ENCODE results near the gene PDCL3.

Gene PDCL3

GRCh38 chr2:100612388-100613000, 49.7 kb downstream of the PDCL3 start:
- no peak for DNase-seq (ENCODE audit: low read depth, low spot score)
- no peak overlapping the region for H3K4me3 ChIP-seq (ENCODE audit: low read depth, low read length)
- in situ Hi-C loops (cut with HindIII; ENCODE audit: low sequenced_read_pairs): no loop called here
- no peak for TF ChIP-seq CTCF (IDR thresholded peaks at IDR 0.05; ENCODE audit: low read depth, low read length)

- DNase-seq (ENCODE audit: low read depth, low spot score): no peak
- in situ Hi-C loops (cut with HindIII; ENCODE audit: low sequenced_read_pairs): no loop called here
- TF ChIP-seq CTCF (IDR thresholded peaks at IDR 0.05; ENCODE audit: low read depth, low read length): no peak
- no peak overlapping the region for H3K4me3 ChIP-seq (ENCODE audit: low read depth, low read length)
Measured at GRCh38 chr2:100613719-100614118, 50.9 kb downstream of the PDCL3 start.

GRCh38 chr2:100614455-100615000, 51.7 kb downstream of the PDCL3 start:
- TF ChIP-seq CTCF (IDR thresholded peaks at IDR 0.05; ENCODE audit: low read depth, low read length): no peak
- DNase-seq (ENCODE audit: low read depth, low spot score): no peak
- in situ Hi-C loops (cut with HindIII; ENCODE audit: low sequenced_read_pairs): no loop called here
- H3K4me3 ChIP-seq (ENCODE audit: low read depth, low read length): no peak overlapping the region

- in situ Hi-C loops (cut with HindIII; ENCODE audit: low sequenced_read_pairs): no loop called here
- TF ChIP-seq CTCF (IDR thresholded peaks at IDR 0.05; ENCODE audit: low read depth, low read length): no peak
- DNase-seq (ENCODE audit: low read depth, low spot score): no peak
Measured at GRCh38 chr2:100615471-100615870, 52.7 kb downstream of the PDCL3 start.

GRCh38 chr2:100615886-100616285, 53.1 kb downstream of the PDCL3 start:
- no peak for DNase-seq (ENCODE audit: low read depth, low spot score)
- no peak overlapping the region for H3K4me3 ChIP-seq (ENCODE audit: low read depth, low read length)
- in situ Hi-C loops (cut with HindIII; ENCODE audit: low sequenced_read_pairs): no loop called here
- TF ChIP-seq CTCF (IDR thresholded peaks at IDR 0.05; ENCODE audit: low read depth, low read length): no peak

More at GRCh38 chr2:100615471-100615870, 52.7 kb downstream of the PDCL3 start:
- H3K4me3 ChIP-seq (ENCODE audit: low read depth, low read length): no peak overlapping the region

- DNase-seq (ENCODE audit: low read depth, low spot score): no peak
- TF ChIP-seq CTCF (IDR thresholded peaks at IDR 0.05; ENCODE audit: low read depth, low read length): no peak
- in situ Hi-C loops (cut with HindIII; ENCODE audit: low sequenced_read_pairs): no loop called here
- no peak overlapping the region for H3K4me3 ChIP-seq (ENCODE audit: low read depth, low read length)
Measured at GRCh38 chr2:100616841-100617390, 54.1 kb downstream of the PDCL3 start.
